HG03575 (cell line): ENCODE data around the gene TLCD3A.
"Not testable (repeated sequence)": the region's sequence is repeated elsewhere in the genome, so short reads cannot be mapped to it uniquely, and the experiment has no call there.

Source experiments
- ATAC-seq: cut with Tn5 transposase; IDR thresholded peaks from one replicate; pipeline ENCODE4 v1.9.1; 2021; ENCODE audit not compliant: unreplicated experiment, insufficient number of reproducible peaks, low FRiP score; ENCODE audit errors: extremely low read depth

Gene TLCD3A

GRCh38 chr17:773467-774312 lies 41.3 kb downstream of the TLCD3A start:
- ATAC-seq = no peak

DNA sequence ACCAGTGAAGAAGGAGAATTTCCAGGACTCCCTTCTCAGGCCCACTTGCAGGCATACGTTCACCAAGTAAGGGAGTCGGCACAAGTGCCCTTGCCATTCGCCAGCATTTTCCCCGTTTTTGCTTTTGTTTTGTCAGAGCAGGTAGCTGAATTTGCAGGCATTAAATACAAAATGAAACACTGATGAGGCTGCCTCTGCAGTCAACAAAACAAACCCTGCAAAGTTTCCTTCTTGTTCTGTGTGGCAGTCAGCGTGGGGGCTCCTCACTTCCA lies 41.9 kb downstream of the TLCD3A start:
- no peak for ATAC-seq

DNA sequence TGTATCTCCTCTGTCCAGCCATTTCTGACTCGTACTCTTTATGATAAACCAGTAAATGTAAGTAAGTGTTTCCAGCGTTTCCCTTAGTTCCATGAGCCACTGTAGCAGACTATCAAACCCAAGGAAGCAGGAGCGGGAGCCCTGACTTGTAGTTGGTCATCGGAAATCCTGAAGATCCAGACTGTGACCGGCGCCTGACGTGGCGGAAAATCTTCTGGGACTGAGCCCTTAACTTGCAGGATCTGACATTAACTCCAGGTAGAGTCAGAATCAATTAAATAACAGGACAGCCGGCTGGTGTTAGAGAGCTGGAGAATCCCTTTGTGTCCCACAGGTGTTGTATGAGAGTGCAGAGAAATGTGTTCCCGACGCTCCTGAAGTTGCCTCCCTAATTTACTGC lies 45.7 kb downstream of the TLCD3A start:
- no peak for ATAC-seq

DNA sequence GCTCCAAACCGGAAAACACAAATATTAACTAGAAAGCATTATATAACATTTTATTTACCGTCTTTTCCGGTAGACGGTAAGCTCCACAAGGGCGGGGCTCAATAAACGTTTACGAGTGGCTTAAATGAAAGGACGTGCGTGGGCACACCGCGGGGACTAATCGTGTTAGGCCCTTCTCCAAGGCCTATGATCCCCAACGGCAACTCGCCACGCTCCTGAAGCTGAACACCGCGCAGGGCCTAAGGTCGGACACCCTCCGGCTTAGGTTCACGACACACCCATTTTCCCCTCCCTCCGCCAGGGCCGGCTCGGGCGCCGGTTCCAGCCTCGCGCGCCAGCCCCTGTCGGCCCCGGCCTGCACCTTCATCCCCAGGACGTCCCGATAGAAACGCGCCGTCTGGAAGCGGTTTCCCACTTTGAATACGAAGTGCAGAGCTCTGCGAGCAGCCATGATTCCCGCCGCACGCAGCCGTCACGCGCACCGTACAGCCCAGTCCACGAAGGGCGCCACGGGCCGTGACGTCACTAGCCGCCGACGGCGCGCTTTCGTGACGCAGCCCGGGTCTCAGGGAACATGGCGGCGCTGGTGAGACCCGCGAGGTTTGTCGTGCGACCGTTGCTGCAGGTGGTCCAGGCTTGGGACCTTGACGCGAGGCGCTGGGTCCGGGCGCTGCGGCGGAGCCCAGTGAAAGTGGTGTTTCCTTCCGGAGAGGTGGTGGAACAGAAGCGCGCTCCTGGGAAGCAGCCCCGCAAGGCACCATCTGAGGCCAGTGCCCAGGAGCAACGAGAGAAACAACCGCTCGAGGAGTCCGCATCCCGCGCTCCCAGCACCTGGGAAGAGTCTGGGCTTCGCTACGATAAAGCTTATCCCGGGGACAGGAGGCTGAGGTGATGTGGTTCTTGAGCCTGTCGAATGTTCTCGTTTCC lies 49.7 kb downstream of the TLCD3A start, which contains the start of the genes GLOD4 and MRM3:
GLOD4 (minus strand) TSS at position 476 of the 927 bp plus-strand sequence; CDS start at position 451, 25 bp downstream.
MRM3 (plus strand) TSS at position 549 of the 927 bp plus-strand sequence; CDS start at position 575, 26 bp downstream.
- ATAC-seq = no peak

DNA sequence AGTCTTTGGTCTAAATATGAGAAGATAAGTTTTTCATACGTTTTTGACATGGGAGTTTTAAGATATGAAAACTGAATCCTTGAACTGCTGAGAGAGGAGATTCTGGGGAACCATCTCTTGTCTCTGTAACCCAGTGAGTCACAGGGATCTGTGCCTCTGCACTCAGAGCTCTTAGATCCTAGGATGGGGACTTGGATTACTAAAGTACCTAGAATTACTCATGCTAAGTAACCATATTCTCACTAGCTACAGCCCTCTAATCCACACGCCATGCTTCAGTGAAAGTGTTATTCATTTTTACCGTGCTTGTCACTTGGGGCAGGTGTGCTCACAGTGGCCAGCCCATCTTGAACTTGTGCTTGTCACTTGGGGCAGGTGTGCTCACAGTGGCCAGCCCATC lies 51.7 kb downstream of the TLCD3A start:
- ATAC-seq = no peak

DNA sequence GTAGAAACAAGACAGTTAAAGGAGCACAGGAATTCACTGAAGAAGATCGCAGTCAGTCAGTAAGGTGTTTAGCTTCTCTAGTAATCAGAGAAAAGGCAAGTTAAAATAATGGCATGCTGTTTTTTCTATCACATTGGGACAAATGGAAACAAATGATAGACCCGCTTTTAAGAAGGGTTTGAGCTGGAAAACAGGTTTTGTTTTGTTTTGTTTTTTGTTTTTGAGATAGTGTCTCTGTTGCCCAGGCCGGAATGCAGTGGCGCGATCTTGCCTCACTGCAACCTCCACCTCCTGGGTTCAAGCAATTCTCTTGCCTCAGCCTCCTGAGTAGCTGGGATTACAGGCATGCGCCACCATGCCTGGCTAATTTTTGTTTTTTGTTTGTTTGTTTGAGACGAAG lies 53.5 kb downstream of the TLCD3A start:
- ATAC-seq = not testable (repeated sequence)

GRCh38 chr17:787641-788221 lies 55.3 kb downstream of the TLCD3A start:
- ATAC-seq = no peak

GRCh38 chr17:788551-788950 lies 56.2 kb downstream of the TLCD3A start:
- no peak for ATAC-seq

DNA sequence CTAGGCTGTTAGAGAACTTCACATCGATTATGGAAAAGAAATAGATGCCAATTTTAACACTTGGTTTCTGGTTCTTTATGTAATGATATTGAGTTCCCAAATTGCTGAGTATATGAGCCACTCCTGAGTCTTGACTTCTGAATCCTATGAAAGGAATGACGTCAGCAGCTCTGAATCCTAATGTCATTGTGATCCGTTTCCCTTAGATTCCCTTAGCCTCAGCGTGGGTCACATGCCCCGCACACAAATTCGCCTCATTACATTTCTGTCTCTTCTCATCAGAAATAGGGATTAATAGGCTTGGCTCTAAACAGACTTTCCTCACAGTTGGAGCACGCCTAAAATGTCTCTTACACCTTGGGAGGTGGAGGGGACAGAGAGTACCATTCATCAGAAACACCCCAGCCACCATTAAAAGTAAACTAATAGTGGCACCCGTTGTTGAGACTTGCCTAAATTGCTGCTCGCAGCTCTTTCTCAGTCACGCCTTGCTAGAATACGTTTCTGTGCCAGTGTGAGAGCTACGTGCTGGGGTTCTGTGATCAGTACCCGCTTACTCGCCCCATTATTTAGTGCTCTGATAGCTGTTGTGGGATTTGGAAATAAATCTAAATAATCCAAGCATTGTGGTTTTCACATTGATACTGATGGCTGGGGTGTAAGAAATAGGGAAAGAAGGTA lies 56.9 kb downstream of the TLCD3A start:
- ATAC-seq = no peak

DNA sequence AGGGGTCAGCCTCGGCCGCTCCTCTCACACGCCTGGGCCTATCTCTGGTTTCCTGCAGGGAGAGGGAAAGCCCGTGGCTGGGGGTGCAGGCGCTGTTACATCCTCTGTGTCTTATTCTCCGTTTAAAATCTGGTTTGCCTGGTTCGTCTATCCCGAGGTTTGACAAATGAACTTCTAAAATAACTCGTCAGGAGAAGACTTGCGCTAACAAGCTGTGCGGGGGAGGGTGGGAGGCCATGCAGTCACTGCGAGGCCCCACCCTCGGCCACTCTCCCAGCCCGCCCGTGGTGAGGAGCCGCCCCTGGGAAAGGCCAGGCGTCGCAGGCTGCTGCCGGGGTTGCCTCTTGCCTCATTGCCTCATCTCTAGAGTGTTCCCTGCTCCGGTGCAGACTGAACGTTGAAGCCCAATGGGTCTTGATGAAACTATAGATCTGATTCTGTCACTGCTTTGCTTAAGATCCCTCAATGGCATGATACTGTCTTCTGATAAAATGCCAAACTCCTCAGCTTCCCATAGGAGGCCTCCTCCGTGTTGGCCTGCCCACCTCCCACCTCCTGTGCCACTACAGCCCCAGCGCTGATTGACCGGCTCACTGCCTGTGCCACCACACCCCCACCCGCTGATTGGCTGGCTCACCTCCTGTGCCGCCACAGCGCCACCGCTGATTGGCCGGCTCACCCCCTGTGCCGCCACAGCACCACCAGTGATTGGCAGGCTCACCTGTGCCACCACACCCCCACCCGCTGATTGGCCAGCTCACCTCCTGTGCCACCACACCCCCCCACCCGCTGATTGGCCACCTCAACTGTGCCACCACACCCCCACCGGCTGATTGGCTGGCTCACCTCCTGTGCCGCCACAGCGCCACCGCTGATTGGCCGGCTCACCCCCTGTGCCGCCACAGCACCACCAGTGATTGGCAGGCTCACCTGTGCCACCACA lies 57.8 kb downstream of the TLCD3A start:
- ATAC-seq = not testable (repeated sequence)

DNA sequence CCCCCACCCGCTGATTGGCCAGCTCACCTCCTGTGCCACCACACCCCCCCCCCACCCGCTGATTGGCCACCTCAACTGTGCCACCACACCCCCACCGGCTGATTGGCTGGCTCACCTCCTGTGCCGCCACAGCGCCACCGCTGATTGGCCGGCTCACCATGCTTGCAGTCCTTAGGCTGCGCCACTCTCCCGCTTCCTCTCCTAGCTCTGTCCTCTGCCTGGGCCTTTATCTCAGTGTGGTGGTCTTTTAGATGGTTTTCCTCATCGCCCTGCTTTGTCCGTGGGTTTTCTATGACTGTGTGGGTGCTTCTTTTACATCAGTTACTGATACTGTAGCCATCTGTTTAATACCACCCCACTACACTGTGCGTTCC lies 58.5 kb downstream of the TLCD3A start:
- not testable (repeated sequence) for ATAC-seq

- no peak for ATAC-seq
Measured at GRCh38 chr17:791829-792228, 59.4 kb downstream of the TLCD3A start.

DNA sequence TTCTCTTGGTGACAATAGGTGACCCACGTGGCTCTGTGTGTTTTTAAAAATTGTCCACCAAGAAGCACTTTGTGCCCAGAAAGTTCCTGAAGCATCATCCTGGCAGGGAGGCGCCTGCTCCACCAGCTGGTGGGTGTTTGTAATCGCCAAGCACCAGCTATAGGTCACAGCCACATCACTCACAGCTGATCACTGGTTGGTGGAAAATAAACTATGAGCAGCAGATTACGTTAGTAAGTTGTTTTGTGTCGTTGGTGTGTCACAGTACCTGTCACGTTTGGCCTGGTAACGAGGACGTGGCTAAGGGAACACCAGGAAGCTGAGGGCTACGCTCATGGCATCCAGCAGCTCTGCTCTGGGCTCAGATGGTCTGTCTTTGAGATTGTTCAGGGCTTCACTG lies 59.9 kb downstream of the TLCD3A start:
- ATAC-seq = no peak
